Measurements from ENCODE around the gene ATP1A3. TPM values are rescaled to one million over a fixed set of nuclear protein-coding genes. Genes with fewer than 3 reads are reported as not detected.

Gene ATP1A3
- total RNA-seq, 4 donors from 2014 or later = not detected

GRCh38 chr19:42033413-42033812 lies 39.4 kb upstream of the ATP1A3 start:
- H3K4me3 ChIP-seq (ENCODE audit: low read depth, poor library complexity, severe bottlenecking) = no peak overlapping the region
- intact Hi-C loops (cut with DNase I; ENCODE audit: low total_unique reads) = no loop called here
- TF ChIP-seq, protein P1, sequence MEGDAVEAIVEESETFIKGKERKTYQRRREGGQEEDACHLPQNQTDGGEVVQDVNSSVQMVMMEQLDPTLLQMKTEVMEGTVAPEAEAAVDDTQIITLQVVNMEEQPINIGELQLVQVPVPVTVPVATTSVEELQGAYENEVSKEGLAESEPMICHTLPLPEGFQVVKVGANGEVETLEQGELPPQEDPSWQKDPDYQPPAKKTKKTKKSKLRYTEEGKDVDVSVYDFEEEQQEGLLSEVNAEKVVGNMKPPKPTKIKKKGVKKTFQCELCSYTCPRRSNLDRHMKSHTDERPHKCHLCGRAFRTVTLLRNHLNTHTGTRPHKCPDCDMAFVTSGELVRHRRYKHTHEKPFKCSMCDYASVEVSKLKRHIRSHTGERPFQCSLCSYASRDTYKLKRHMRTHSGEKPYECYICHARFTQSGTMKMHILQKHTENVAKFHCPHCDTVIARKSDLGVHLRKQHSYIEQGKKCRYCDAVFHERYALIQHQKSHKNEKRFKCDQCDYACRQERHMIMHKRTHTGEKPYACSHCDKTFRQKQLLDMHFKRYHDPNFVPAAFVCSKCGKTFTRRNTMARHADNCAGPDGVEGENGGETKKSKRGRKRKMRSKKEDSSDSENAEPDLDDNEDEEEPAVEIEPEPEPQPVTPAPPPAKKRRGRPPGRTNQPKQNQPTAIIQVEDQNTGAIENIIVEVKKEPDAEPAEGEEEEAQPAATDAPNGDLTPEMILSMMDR (IDR thresholded peaks at IDR 0.05) = no peak
- no peak for TF ChIP-seq POLR2A (IDR thresholded peaks at IDR 0.05)
- no peak for DNase-seq (ENCODE audit: low spot score in 2 of 2)
- WGBS, 2 donors = 69 to 73% methylated on average over 5 of the region's 5 CpGs

GRCh38 chr19:42032431-42032830 lies 38.4 kb upstream of the ATP1A3 start:
- WGBS, 2 donors = 67 to 78% methylated on average over 5 of the region's 5 CpGs
- TF ChIP-seq, protein P1 (IDR thresholded peaks at IDR 0.05) = no peak
- TF ChIP-seq POLR2A (IDR thresholded peaks at IDR 0.05) = no peak
- intact Hi-C loops (cut with DNase I; ENCODE audit: low total_unique reads) = no loop called here
- DNase-seq (ENCODE audit: low spot score in 2 of 2) = no peak
- H3K4me3 ChIP-seq (ENCODE audit: low read depth, poor library complexity, severe bottlenecking) = no peak overlapping the region

- TF ChIP-seq POLR2A (IDR thresholded peaks at IDR 0.05) = no peak
- TF ChIP-seq, protein P1 (IDR thresholded peaks at IDR 0.05) = no peak
- WGBS, 2 donors = 80 to 81% methylated on average over 7 of the region's 7 CpGs
- no peak overlapping the region for H3K4me3 ChIP-seq (ENCODE audit: low read depth, poor library complexity, severe bottlenecking)
- intact Hi-C loops (cut with DNase I; ENCODE audit: low total_unique reads) = no loop called here
- no peak for DNase-seq (ENCODE audit: low spot score in 2 of 2)
Measured at GRCh38 chr19:42030645-42031440, 36.8 kb upstream of the ATP1A3 start.

DNA sequence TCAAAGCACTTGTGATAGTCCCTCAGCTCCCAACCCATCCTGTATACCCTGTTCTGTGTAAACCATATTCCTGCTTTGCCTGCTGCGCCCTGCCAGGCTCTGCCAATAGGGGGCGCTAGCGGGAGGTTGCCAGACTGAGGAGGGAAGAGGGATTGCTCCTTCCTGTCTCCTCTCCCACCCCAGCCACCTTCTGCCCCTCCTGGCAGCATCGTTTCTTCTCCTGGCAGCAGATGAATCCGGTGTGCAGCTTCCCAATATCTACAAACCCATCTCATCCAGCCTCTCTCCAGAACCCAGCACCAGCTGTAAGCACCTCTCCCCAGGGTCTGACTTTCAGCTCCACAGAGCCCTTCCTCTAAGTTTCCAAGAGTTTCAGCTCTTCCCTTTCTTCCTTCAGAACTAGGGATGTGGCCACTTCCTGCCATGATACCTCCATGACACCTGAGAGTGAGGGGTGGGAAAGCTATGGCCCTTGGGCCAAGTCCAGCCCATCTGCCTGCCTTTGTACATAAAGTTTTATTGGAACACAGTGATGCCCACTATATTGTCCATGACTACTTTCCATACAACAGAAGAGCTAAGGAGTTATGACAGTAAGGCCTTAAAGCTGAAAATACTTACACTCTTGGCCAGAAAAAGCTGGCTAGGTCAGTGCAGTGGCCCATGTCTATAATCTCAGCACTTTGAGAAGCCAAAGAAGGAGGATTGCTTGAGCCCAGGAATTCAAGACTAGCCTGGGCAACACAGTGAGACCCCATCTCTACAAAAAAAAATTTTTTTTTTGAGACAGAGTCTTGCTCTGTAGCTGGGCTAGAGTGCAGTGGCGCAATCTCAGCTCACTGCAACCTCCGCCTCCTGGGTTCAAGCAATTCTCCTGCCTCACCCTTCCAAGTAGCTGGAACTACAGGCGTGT lies 34.5 kb upstream of the ATP1A3 start:
- H3K4me3 ChIP-seq (ENCODE audit: low read depth, poor library complexity, severe bottlenecking) = no peak overlapping the region
- intact Hi-C loops (cut with DNase I; ENCODE audit: low total_unique reads) = no loop called here
- TF ChIP-seq, protein P1 (IDR thresholded peaks at IDR 0.05) = no peak
- TF ChIP-seq POLR2A (IDR thresholded peaks at IDR 0.05) = no peak
- DNase-seq (ENCODE audit: low spot score in 2 of 2) = no peak
- WGBS, 2 donors = 55 to 56% methylated on average over 8 of the region's 8 CpGs

GRCh38 chr19:42024622-42025111 lies 30.6 kb upstream of the ATP1A3 start:
- DNase-seq (ENCODE audit: low spot score in 2 of 2) = peak in 1 of 2 donors; percentile 25
- intact Hi-C loops (cut with DNase I; ENCODE audit: low total_unique reads) = no loop called here
- TF ChIP-seq, protein P1 (IDR thresholded peaks at IDR 0.05) = no peak
- no peak for TF ChIP-seq POLR2A (IDR thresholded peaks at IDR 0.05)
- H3K4me3 ChIP-seq (ENCODE audit: low read depth, poor library complexity, severe bottlenecking) = no peak overlapping the region
- WGBS, 2 donors = 40 to 43% methylated on average over 7 to 12 of the region's 12 CpGs

Data from lower leg skin (tissue), 4 donors.